GM03348 (cell line): ENCODE results near the gene SMIM43.

Experiments used
- DNase-seq: peaks from one replicate; pipeline ENCODE4 v3.0.0; 2012; ENCODE audit warnings: low spot score

Gene SMIM43

GRCh38 chr4:121783210-121783609, 18.2 kb upstream of the SMIM43 start:
- no peak for DNase-seq

DNA sequence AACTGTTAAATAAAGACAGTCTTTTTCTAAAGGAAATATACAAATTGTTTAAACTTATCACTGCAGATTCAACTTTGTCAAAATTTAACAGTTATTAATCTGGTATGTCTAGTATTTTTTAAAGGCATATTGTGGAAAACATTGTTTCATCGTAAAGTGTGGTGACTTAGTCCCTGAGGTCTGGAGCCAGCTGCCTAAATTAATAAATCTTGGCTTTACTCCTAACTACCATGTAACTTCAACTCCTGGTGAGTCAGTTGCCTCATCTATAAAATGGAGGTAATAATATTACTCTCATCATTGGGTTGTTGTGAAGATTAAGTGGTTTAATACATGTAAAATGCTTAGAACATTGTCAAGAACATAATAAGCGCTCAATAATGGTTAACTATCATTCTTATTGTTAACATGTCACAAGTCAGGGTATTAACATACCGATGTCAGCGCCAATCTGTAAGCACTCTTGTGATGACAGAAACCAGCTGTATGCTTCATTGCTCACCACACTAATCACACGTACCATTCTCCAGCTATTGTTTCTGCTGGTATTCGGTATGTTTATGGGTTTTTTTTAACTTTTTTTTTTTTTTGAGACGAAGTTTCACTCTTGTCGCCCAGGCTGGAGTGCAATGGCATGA, 14.1 kb upstream of the SMIM43 start:
- no peak for DNase-seq

- DNase-seq: no peak
Observed at GRCh38 chr4:121777625-121778024, 12.7 kb upstream of the SMIM43 start.

- no peak for DNase-seq
Observed at GRCh38 chr4:121776610-121777401, 11.8 kb upstream of the SMIM43 start.

DNA sequence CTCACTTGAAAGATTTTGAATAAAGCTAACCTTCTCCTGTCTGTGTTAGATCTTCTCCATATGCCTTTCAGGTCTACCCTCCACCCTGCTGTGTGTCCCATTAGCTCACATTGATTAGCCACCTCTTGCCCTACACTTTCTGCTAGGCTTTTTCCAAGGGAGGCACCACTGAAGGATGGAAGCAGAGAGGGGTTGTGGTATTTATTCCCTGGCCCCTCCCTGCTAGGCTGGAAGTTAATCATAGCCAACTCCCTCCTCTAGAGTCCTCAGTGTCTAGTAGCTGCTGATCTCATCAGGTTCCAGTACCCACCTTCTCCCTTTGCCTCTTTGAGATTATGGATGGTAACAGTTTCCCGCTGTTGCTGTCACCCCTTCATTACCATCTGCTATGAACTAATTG, 8.9 kb upstream of the SMIM43 start:
- no peak for DNase-seq

DNA sequence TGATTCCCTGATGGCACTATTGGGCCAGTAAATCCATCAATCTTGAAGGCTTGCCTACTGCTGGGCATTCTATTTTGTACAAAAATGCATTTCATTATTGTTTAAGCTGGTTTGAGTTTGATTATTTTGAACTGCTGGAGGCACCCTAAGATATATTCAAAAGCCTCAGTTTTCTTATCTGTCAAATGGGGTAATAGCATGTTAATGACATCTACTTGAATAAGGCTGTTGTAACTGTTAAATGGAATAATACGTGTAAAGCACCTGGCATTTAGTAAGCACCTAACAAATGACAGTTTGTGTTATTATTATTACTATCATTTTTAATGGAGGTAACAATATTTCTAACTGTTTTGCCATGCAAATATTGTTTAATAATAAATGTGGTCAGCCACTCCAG, 6.9 kb upstream of the SMIM43 start:
- DNase-seq: no peak

- DNase-seq: no peak
Observed at GRCh38 chr4:121769341-121769740, 4.4 kb upstream of the SMIM43 start.

- DNase-seq: no peak
Observed at GRCh38 chr4:121767166-121767565, 2.2 kb upstream of the SMIM43 start.

DNA sequence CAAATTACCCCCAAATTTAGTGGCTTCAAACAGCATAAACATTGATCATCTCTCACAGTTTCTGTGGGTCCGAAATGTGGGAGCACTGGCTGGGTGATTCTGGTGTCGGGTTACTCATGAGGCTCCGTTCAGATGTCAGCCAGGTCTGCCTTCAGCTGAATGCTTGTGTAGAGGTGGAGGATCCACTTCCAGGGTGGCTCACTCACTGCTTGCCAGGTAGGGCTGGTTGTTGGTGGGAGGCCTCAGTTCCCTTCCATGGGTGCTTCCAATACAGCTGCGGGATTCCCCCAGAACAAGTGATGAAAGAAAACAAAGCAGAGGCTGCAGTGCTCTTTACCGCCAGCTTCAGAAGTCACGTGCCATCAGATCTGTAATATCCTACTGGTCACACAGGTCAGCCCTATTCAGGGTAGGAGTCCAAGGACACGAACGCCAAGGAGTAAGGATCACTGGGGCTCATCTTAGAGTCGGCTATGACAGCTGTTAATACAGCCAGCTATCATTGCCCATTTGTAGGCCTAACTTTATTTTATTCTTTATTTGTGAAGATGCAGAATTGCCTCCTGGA, 1.1 kb upstream of the SMIM43 start:
- no peak for DNase-seq

DNA sequence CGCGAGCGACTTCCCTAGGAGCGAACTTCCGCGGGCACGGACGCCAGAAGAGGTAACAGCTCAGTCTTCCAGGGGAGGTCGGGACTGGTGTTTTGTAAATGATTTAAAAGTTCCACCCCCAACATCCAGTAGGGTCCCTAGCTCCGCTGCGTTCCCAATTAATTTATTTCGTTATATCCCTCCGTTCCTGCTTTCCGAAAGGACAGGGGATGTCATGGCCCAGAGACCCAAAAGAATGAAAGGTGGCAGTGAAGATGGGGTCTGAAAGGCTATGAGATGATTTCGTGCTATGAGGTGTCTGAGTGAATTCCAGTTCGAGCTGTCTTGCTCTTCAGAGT, 373 bp upstream of the SMIM43 start:
- DNase-seq: no peak

GRCh38 chr4:121764303-121764701, 662 bp downstream of the SMIM43 start:
- no peak for DNase-seq

GRCh38 chr4:121760205-121760604, 4.8 kb downstream of the SMIM43 start:
- no peak for DNase-seq

DNA sequence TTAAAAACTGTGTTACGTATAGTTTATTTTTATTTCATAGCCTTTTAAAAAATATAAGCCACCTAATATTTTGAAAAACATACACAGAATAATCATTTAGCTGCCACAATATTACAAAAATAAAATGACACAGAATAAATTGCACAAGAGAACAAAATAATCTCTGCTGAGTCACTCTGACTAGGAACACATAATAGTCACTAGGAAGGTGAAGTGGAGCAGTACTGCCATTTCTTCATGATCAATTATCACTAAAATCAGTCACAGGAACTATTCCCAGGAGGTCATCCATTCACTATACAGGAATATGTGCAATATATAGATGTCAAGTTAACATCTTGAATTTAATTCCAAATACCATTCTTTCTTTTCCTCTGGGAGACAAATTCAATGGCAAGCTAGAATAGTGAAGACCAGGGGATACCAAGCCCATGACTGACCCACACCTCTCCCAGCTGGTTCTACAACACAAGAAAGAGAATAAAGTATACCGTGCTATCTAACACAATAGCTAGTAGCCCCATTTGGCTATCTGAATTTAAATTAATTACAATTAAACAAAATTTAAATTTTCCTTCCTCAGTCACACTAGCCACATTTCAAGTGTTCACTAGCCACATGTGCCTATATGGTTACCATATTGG, 5.9 kb downstream of the SMIM43 start:
- peak; percentile 40 for DNase-seq

- peak; percentile 15 for DNase-seq
Observed at GRCh38 chr4:121752142-121752541, 12.8 kb downstream of the SMIM43 start.

DNA sequence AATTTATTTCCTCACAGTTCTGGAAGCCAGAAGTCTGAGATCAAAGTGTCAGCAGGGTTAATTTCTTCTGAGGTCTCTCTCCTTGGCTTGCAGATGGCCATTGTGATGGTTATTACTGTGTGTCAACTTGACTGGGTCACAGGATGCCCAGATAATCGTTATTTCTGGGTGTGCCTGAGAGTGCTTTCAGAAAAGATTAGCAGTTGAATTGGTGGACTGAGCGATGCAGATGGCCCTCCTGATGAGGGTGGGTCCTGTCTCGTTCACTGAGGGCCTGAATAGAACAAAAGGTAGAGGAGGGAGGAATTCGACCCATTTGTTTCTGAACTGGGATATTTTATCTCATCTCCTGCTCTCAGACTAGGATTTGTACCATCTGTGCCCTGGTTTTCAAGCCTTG, 15.7 kb downstream of the SMIM43 start:
- no peak for DNase-seq

DNA sequence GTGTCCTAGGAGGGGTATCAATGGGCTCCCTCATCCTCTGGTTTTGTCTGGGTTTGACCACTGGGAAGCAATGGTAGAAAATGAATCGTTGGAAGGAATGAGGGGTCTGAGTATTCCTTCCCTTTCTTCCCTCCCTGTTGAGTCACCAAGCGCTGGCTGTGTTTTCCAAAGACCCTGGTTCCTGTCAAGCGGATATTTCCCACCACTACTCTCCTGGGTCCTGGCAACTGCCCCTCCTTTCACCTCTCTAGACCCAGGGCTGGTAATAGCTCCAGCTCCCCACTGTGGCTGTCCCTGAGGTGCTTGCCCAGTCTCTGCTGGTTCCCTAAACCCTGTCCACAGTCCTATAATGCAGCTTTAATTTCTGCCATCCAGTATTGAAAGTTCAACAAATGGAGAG, 22.2 kb downstream of the SMIM43 start:
- no peak for DNase-seq

DNA sequence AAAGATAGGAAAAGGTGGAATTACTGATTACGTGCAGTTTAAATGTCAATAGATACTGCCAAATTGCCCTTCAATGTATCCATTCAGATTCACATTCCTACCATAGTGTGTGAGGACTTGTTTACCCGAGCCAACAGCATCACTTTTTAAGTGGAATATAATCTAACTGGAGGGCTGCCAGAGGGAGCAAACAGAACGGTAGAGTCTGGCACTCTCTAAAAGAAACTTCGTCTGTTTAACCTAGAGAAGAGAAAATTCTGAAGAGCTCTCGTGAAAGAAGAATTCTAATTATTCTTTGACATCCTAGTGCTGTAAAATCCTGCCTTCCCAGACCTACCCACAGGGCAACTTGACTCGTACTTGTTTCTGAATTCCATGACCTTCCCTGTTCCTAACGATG, 23.2 kb downstream of the SMIM43 start:
- no peak for DNase-seq

DNA sequence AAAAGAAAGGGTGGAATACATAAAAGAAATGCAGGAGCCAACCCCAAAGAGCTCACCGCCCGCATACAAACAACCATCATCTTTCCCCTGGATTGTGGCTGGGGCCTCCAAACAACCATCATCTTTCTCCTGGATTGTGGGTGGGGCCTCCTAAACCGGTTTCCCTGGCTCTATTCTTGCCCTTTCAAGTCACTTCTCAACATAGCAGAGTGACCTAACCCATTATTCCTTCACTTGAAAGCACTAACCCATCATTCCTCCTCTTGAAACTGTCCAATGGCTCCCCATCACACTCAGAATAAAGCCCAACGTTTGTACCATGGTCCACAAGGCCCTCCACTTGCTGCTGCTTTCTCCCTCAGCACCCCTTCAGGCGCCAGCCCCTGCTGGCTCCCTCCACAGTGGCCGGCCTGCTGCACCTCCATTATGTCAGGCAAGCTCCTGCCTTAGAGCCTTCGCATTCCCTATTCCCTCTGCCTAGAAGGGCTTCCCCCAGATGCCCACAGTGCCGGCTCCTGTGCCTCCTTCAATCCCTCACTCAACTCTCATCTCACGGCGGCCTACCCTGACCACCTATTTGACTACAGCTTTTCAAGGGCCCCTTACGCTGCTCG, 24.1 kb downstream of the SMIM43 start:
- no peak for DNase-seq

DNA sequence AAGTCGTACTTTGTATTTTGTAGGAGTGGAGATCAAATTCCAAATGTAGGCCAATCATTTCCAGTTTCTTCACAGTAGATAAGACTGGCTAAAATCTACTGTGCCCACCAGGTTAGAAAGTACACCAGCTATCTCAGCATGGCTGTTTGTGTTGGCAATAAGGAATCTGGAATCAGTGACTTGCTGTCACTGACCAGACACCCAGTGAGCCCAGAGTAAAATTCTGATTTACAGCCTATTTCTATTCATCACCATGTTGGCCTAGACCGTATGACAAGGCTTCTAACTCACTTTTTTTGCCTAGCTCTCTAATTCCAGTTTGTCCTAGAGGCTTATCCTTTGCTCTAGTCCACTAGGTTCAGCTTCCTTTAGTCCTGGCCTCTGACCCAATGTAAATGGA, 25.4 kb downstream of the SMIM43 start:
- no peak for DNase-seq

DNA sequence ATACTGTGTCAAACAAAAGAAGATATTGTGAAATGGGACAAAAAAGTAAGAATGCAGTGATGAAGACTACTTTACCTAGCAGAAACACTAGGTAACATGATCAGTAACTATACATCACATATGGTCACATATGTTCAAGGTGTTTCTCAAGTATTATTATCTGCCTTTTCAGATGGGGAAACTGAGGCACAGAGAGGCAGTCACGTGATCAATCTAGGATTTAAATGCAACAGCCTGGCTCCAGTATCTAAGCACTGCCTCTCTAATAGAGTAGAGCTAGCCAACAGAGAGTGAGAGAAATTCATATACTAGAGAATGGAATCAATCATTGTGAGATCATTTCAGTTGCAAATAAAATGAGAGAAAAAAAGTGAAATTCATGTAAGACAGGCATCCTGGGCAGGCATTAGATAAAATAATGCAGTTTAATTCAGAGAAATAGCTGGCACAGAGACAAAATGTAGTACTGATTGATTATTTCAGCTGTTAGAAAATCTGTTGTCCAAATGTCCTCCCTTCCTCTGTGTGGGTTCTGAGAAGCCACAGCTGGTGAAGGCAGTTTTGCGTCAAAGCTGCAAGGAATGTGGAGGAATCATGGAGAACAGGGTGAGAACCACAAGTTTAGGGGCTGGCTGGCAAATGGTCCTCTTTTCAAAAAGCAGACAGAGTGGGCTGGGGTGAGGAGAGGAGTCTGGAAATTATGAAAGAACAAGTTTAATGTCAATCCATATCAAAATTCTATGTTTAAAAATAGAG, 26.0 kb downstream of the SMIM43 start:
- DNase-seq: peak; percentile 41

DNA sequence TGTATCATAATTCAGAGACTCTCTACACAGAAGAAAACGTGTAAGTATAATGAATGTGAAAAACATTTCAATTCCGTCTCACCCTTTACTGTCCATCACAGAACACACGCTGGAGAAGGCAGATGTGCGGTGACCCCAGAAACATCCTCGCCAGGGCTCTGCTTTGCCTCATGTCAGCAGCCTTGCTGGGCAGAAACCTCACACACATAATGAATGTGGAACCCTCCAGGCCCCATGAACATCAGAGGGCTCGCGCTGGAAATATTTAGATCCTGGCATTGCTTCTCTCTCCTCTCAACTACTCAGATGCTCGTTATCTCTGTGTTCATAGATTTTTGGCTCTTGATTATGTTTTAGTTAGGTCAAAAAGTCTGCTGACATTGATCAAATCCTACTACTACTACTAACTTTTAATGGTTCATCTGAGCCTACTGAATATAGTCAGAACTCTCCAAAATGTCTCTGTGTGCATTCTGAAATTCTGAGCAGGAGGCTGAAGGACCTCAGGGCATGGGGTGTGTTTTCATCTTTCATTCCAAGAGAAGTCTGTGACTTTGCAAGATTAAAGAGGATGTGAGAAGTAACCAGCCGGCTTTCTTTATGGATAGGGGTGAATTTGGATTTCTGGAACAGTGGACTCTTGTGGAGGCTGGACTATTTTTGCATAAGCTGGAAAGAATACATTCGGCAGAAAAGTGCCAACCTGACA, 27.0 kb downstream of the SMIM43 start:
- DNase-seq: no peak
